Effector memory CD8-positive, alpha-beta T cell (primary cell): Measurements from ENCODE around the gene ZNF436.

ENCODE experiments used
- ATAC-seq: fragments of 150-1000 bp; cut with Tn5 transposase; replicated peaks from 2 replicates; pipeline ENCODE4 v1.10.0; 2021; ENCODE audit warnings: mild to moderate bottlenecking, moderate library complexity
- DNase-seq, 3 experiments: peaks; one replicate each; pipeline ENCODE4 v3.0.0; 2021
- H3K27ac Mint-ChIP-seq, 2 donors: one replicate each; pipeline ENCODE4 v1.8.0; 2022; ENCODE audit warnings: mild to moderate bottlenecking in 2 of 2, mixed read lengths in 2 of 2, moderate library complexity in 2 of 2
- H3K27me3 Mint-ChIP-seq, 2 donors: one replicate each; pipeline ENCODE4 v1.8.0; 2022; ENCODE audit warnings: mixed read lengths in 2 of 2
- H3K36me3 Mint-ChIP-seq: one replicate; pipeline ENCODE4 v1.8.0; 2022; ENCODE audit warnings: mild to moderate bottlenecking, moderate library complexity, mixed read lengths; ENCODE audit not compliant: insufficient read depth
- H3K4me1 Mint-ChIP-seq, 2 donors: one replicate each; pipeline ENCODE4 v1.8.0; 2022; ENCODE audit warnings: low read depth in 2 of 2, mixed read lengths in 2 of 2
- H3K4me3 Mint-ChIP-seq, 2 donors: one replicate each; pipeline ENCODE4 v1.8.0; 2022; ENCODE audit warnings: mild to moderate bottlenecking in 2 of 2, mixed read lengths in 2 of 2, moderate library complexity in 2 of 2
- H3K9me3 Mint-ChIP-seq, 2 donors: one replicate each; pipeline ENCODE4 v1.8.0; 2022; ENCODE audit warnings: mixed read lengths in 2 of 2
- total RNA-seq, 9 experiments: gene quantifications; one replicate each; lab custom pipeline; 2026; lab: John Stamatoyannopoulos, UW

Gene ZNF436
- 11.4 to 31.8 (median 18.6) reads per million in 9 experiments for total RNA-seq

GRCh38 chr1:23369335-23370013 lies at the start of gene ZNF436:
ZNF436 (minus strand) TSS chr1:23369836; CDS start chr1:23368005, 1,831 bp downstream.
- DNase-seq, result peak; percentile 9 to 14 (median 13)
- Mint-ChIP-seq H3K4me3 (peak within 1 kb of the TSS; percentile 96), H3K9me3 (no peaks in the 10 kb centered on the region), H3K36me3 (peaks cover 10% of the 10 kb centered on the region), H3K27me3 (no peaks in the 10 kb centered on the region), H3K4me1 (peaks cover 21 to 36% of the 10 kb centered on the region in 2 donors), H3K27ac (peak within 1 kb of the TSS; percentile 96 to 97)
- ATAC-seq, result no peak

GRCh38 chr1:23419180-23419579 lies 49.5 kb upstream of the ZNF436 start:
- H3K9me3 Mint-ChIP-seq, result no peaks in the 10 kb centered on the region
- H3K27ac Mint-ChIP-seq, result no peak overlapping the region
- H3K36me3 Mint-ChIP-seq, result peaks cover 3% of the 10 kb centered on the region
- DNase-seq (no peak), ATAC-seq (no peak)
- peaks cover 9 to 25% of the 10 kb centered on the region in 2 donors for H3K27me3 Mint-ChIP-seq
- peaks cover 18 to 23% of the 10 kb centered on the region in 2 donors for H3K4me1 Mint-ChIP-seq
- no peak overlapping the region for H3K4me3 Mint-ChIP-seq

- H3K36me3 Mint-ChIP-seq, result no peaks in the 10 kb centered on the region
- peaks cover 8% of the 10 kb centered on the region in 2 donors for H3K4me1 Mint-ChIP-seq
- ATAC-seq (no peak), DNase-seq (no peak)
- H3K27me3 Mint-ChIP-seq, result peaks cover 5 to 10% of the 10 kb centered on the region in 2 donors
- H3K4me3 Mint-ChIP-seq, result no peak overlapping the region
- no peaks in the 10 kb centered on the region for H3K9me3 Mint-ChIP-seq
- H3K27ac Mint-ChIP-seq, result no peak overlapping the region
These were observed 47.9 kb upstream of the ZNF436 start for GRCh38 chr1:23417570-23417969.

GRCh38 chr1:23416964-23417363 lies 47.3 kb upstream of the ZNF436 start:
- no peak overlapping the region for H3K4me3 Mint-ChIP-seq
- no peak for ATAC-seq
- H3K27ac Mint-ChIP-seq, result no peak overlapping the region
- no peaks in the 10 kb centered on the region for H3K9me3 Mint-ChIP-seq
- peaks cover 2% of the 10 kb centered on the region in 2 donors for H3K4me1 Mint-ChIP-seq
- H3K36me3 Mint-ChIP-seq, result no peaks in the 10 kb centered on the region
- peaks cover 5 to 10% of the 10 kb centered on the region in 2 donors for H3K27me3 Mint-ChIP-seq
- no peak for DNase-seq

GRCh38 chr1:23408797-23409290 lies 39.2 kb upstream of the ZNF436 start:
- no peak for DNase-seq
- peaks cover 4% of the 10 kb centered on the region in 2 donors for H3K4me1 Mint-ChIP-seq
- H3K27me3 Mint-ChIP-seq, result no peaks in the 10 kb centered on the region
- no peak for ATAC-seq
- H3K27ac Mint-ChIP-seq, result no peak overlapping the region
- no peak overlapping the region for H3K4me3 Mint-ChIP-seq
- H3K9me3 Mint-ChIP-seq, result no peaks in the 10 kb centered on the region
- no peaks in the 10 kb centered on the region for H3K36me3 Mint-ChIP-seq

GRCh38 chr1:23407016-23407630 lies 37.5 kb upstream of the ZNF436 start:
- ATAC-seq (no peak), DNase-seq (no peak)
- Mint-ChIP-seq H3K27ac (no peak overlapping the region), H3K4me1 (peaks cover 4% of the 10 kb centered on the region in 2 donors), H3K27me3 (no peaks in the 10 kb centered on the region), H3K9me3 (no peaks in the 10 kb centered on the region), H3K4me3 (no peak overlapping the region), H3K36me3 (no peaks in the 10 kb centered on the region)

- Mint-ChIP-seq H3K9me3 (no peaks in the 10 kb centered on the region), H3K36me3 (no peaks in the 10 kb centered on the region), H3K27me3 (no peaks in the 10 kb centered on the region), H3K4me3 (no peak overlapping the region), H3K27ac (no peak overlapping the region), H3K4me1 (peaks cover 4% of the 10 kb centered on the region in 2 donors)
- no peak for ATAC-seq
- no peak for DNase-seq
These were observed 36.3 kb upstream of the ZNF436 start for GRCh38 chr1:23405946-23406345.

- peak; percentile 96 for ATAC-seq
- peak; percentile 81 to 84 (median 81) for DNase-seq
- Mint-ChIP-seq H3K4me1 (peaks cover 4% of the 10 kb centered on the region in 2 donors), H3K9me3 (no peaks in the 10 kb centered on the region), H3K36me3 (no peaks in the 10 kb centered on the region), H3K27me3 (no peaks in the 10 kb centered on the region), H3K4me3 (no peak overlapping the region), H3K27ac (no peak overlapping the region)
These were observed 34.3 kb upstream of the ZNF436 start for GRCh38 chr1:23403735-23404486.

GRCh38 chr1:23403355-23403734 lies 33.7 kb upstream of the ZNF436 start:
- peaks cover 4% of the 10 kb centered on the region in 2 donors for H3K4me1 Mint-ChIP-seq
- no peak overlapping the region for H3K27ac Mint-ChIP-seq
- ATAC-seq (no peak), DNase-seq (no peak)
- no peak overlapping the region for H3K4me3 Mint-ChIP-seq
- H3K9me3 Mint-ChIP-seq, result no peaks in the 10 kb centered on the region
- H3K27me3 Mint-ChIP-seq, result no peaks in the 10 kb centered on the region
- no peaks in the 10 kb centered on the region for H3K36me3 Mint-ChIP-seq

GRCh38 chr1:23403038-23403336 lies 33.4 kb upstream of the ZNF436 start:
- DNase-seq (no peak), ATAC-seq (no peak)
- H3K27me3 Mint-ChIP-seq, result no peaks in the 10 kb centered on the region
- H3K36me3 Mint-ChIP-seq, result no peaks in the 10 kb centered on the region
- H3K4me1 Mint-ChIP-seq, result peaks cover 4% of the 10 kb centered on the region in 2 donors
- H3K4me3 Mint-ChIP-seq, result no peak overlapping the region
- H3K27ac Mint-ChIP-seq, result no peak overlapping the region
- H3K9me3 Mint-ChIP-seq, result no peaks in the 10 kb centered on the region

- no peaks in the 10 kb centered on the region for H3K36me3 Mint-ChIP-seq
- no peaks in the 10 kb centered on the region for H3K9me3 Mint-ChIP-seq
- no peak overlapping the region for H3K4me3 Mint-ChIP-seq
- DNase-seq (no peak), ATAC-seq (no peak)
- H3K27ac Mint-ChIP-seq, result peak overlapping the region in 1 of 2 donors; percentile 35
- peaks cover 4% of the 10 kb centered on the region in 2 donors for H3K4me1 Mint-ChIP-seq
- H3K27me3 Mint-ChIP-seq, result no peaks in the 10 kb centered on the region
These were observed 32.8 kb upstream of the ZNF436 start for GRCh38 chr1:23402286-23403037.

GRCh38 chr1:23401313-23401712 lies 31.7 kb upstream of the ZNF436 start:
- DNase-seq (no peak), ATAC-seq (no peak)
- Mint-ChIP-seq H3K4me1 (peaks cover 4% of the 10 kb centered on the region in 2 donors), H3K27ac (peak overlapping the region in 1 of 2 donors; percentile 35), H3K4me3 (no peak overlapping the region), H3K36me3 (no peaks in the 10 kb centered on the region), H3K27me3 (no peaks in the 10 kb centered on the region), H3K9me3 (no peaks in the 10 kb centered on the region)
